OCI-LY1 (cell line): ENCODE results near the gene CLDN15.
"Not testable (repeated sequence)": the region's sequence is repeated elsewhere in the genome, so short reads cannot be mapped to it uniquely, and the experiment has no call there.

Experiments
- H2AFZ ChIP-seq: fragments of 200-600 bp; sonication (generic), shearing (Covaris generic); 2 replicates; pipeline ENCODE4 v1.6.0; 2014; ENCODE audit warnings: antibody characterized with exemption, mild to moderate bottlenecking, low read length
- H3F3A ChIP-seq: fragments of 200-600 bp; sonication (generic), shearing (Covaris generic); 2 replicates; pipeline ENCODE4 v1.6.0; 2014; ENCODE audit warnings: mild to moderate bottlenecking, antibody characterized with exemption, low read length, moderate library complexity; ENCODE audit not compliant: insufficient read depth
- H3K27ac ChIP-seq: fragments of 200-600 bp; sonication (generic); 2 replicates; pipeline ENCODE4 v1.5.1; 2014; ENCODE audit warnings: low read length, mixed run types, mild to moderate bottlenecking, low read depth; ENCODE audit not compliant: poor library complexity, severe bottlenecking
- H3K27me3 ChIP-seq: fragments of 200-600 bp; sonication (generic); 2 replicates; pipeline ENCODE4 v1.6.0; 2014; ENCODE audit warnings: antibody characterized with exemption, mild to moderate bottlenecking, low read length, moderate library complexity; ENCODE audit not compliant: insufficient read depth
- H3K36me3 ChIP-seq: fragments of 200-600 bp; sonication (generic); 2 replicates; pipeline ENCODE4 v1.6.1; 2014; ENCODE audit warnings: mild to moderate bottlenecking, antibody characterized with exemption, low read length, moderate library complexity, mixed read lengths; ENCODE audit not compliant: insufficient read depth
- H3K4me1 ChIP-seq: fragments of 200-600 bp; sonication (generic); 2 replicates; pipeline ENCODE4 v1.5.1; 2014; ENCODE audit warnings: mild to moderate bottlenecking, low read length, moderate library complexity; ENCODE audit not compliant: insufficient read depth, severe bottlenecking
- H3K4me2 ChIP-seq: fragments of 200-600 bp; sonication (generic), shearing (Covaris generic); 2 replicates; pipeline ENCODE4 v1.6.1; 2014; ENCODE audit warnings: low read length
- H3K4me3 ChIP-seq: fragments of 200-600 bp; sonication (generic); 2 replicates; pipeline ENCODE4 v1.5.1; 2014; ENCODE audit warnings: low read length, low read depth, mild to moderate bottlenecking, mixed read lengths; ENCODE audit not compliant: poor library complexity, severe bottlenecking
- H3K79me2 ChIP-seq: fragments of 200-600 bp; shearing (Covaris generic); 2 replicates; pipeline ENCODE4 v1.6.1; 2016; ENCODE audit warnings: mixed run types, low read length, mixed read lengths; ENCODE audit not compliant: insufficient read depth
- H3K9ac ChIP-seq: fragments of 200-600 bp; sonication (generic), shearing (Covaris generic); 2 replicates; pipeline ENCODE4 v1.6.1; 2014; ENCODE audit warnings: mild to moderate bottlenecking, low read length, mixed read lengths
- H3K9me2 ChIP-seq: fragments of 200-600 bp; sonication (generic), shearing (Covaris generic); 2 replicates; pipeline ENCODE4 v1.6.1; 2014; ENCODE audit warnings: low read depth, mild to moderate bottlenecking, low read length, mixed read lengths
- H3K9me3 ChIP-seq: fragments of 200-600 bp; shearing (Covaris generic); 2 replicates; pipeline ENCODE4 v1.6.1; 2014; ENCODE audit warnings: low read length, mixed read lengths
- H4K20me1 ChIP-seq: fragments of 200-600 bp; sonication (generic), shearing (Covaris generic); 2 replicates; pipeline ENCODE4 v1.6.0; 2016; ENCODE audit warnings: mild to moderate bottlenecking, low read length; ENCODE audit not compliant: insufficient read depth
- EZH2 ChIP-seq: fragments of 200-600 bp; sonication (generic), shearing (Covaris generic); IDR thresholded peaks from 2 replicates; pipeline ENCODE4 v1.8.0; 2017; ENCODE audit warnings: borderline replicate concordance, mixed run types, mild to moderate bottlenecking, antibody characterized with exemption, low read length, moderate library complexity, mixed read lengths
- TF ChIP-seq, protein P1 (sequence below): fragments of 200-600 bp; sonication (generic), shearing (Covaris generic); IDR thresholded peaks from 2 replicates; pipeline ENCODE4 v1.5.1; 2017; ENCODE audit warnings: mild to moderate bottlenecking, antibody characterized with exemption, low read length, moderate library complexity, mixed read lengths

CLDN15 gene

DNA sequence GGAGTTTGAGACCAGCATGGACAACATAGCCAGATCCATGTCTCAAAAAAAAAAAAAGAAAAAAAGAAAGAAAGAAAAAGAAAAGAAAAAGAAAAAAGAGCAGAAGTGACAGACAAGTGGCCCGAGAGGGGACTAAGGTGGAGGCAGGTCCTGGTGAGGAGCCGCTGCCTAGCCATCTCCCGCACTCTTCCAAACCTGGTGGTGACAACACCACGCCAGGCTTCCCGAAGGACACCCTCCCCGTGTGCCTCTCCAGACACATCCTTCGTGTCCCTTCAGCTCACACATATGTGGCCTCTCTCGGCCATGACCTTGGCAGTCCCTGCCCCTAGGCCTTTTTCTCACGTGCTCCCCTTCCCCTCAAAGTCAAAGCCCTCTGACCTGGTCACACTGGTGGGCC, 47.6 kb upstream of the CLDN15 start:
- no peaks in the 10 kb centered on the region for H3K9me2 ChIP-seq
- H4K20me1 ChIP-seq: no peaks in the 10 kb centered on the region
- no peak overlapping the region for H3K27ac ChIP-seq
- no peak overlapping the region for H2AFZ ChIP-seq
- H3F3A ChIP-seq: no peaks in the 10 kb centered on the region
- no peak overlapping the region for H3K4me2 ChIP-seq
- peaks cover 7% of the 10 kb centered on the region for H3K4me1 ChIP-seq
- no peaks in the 10 kb centered on the region for H3K36me3 ChIP-seq
- no peaks in the 10 kb centered on the region for H3K9me3 ChIP-seq
- peaks cover 9% of the 10 kb centered on the region; the same call in 1 of the 2 replicates for H3K27me3 ChIP-seq
- no peak overlapping the region for H3K9ac ChIP-seq
- no peaks in the 10 kb centered on the region for H3K79me2 ChIP-seq
- H3K4me3 ChIP-seq: no peak overlapping the region
- no peak for TF ChIP-seq EZH2
- TF ChIP-seq, protein P1, sequence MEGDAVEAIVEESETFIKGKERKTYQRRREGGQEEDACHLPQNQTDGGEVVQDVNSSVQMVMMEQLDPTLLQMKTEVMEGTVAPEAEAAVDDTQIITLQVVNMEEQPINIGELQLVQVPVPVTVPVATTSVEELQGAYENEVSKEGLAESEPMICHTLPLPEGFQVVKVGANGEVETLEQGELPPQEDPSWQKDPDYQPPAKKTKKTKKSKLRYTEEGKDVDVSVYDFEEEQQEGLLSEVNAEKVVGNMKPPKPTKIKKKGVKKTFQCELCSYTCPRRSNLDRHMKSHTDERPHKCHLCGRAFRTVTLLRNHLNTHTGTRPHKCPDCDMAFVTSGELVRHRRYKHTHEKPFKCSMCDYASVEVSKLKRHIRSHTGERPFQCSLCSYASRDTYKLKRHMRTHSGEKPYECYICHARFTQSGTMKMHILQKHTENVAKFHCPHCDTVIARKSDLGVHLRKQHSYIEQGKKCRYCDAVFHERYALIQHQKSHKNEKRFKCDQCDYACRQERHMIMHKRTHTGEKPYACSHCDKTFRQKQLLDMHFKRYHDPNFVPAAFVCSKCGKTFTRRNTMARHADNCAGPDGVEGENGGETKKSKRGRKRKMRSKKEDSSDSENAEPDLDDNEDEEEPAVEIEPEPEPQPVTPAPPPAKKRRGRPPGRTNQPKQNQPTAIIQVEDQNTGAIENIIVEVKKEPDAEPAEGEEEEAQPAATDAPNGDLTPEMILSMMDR: no peak

DNA sequence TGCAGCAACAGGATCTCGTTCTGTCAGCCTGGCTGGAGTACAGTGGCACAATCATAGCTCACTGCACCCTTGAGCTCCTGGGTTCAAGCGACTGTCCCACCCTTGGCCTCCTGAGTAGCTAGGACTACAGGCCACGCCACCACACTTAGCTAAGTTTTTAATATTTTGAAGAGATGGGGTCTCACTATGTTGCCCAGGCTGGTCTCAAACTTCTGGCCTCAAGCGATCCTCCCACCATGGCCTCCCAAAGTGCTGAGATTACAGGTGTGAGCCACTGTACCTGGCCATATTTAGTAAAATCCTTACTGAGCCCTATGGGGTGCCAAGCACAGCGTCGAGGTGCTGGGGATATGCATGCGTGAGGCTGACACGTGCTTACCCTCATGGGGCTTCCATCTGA, 43.3 kb upstream of the CLDN15 start:
- H3K79me2 ChIP-seq, H3K4me1 ChIP-seq, H3K27ac ChIP-seq, H3K36me3 ChIP-seq, H3K9me3 ChIP-seq, H3K4me2 ChIP-seq, H4K20me1 ChIP-seq, H3F3A ChIP-seq, H3K9me2 ChIP-seq, H3K9ac ChIP-seq, H2AFZ ChIP-seq, H3K4me3 ChIP-seq: not testable (repeated sequence)
- peaks cover 15% of the 10 kb centered on the region; the same call in 1 of the 2 replicates for H3K27me3 ChIP-seq

DNA sequence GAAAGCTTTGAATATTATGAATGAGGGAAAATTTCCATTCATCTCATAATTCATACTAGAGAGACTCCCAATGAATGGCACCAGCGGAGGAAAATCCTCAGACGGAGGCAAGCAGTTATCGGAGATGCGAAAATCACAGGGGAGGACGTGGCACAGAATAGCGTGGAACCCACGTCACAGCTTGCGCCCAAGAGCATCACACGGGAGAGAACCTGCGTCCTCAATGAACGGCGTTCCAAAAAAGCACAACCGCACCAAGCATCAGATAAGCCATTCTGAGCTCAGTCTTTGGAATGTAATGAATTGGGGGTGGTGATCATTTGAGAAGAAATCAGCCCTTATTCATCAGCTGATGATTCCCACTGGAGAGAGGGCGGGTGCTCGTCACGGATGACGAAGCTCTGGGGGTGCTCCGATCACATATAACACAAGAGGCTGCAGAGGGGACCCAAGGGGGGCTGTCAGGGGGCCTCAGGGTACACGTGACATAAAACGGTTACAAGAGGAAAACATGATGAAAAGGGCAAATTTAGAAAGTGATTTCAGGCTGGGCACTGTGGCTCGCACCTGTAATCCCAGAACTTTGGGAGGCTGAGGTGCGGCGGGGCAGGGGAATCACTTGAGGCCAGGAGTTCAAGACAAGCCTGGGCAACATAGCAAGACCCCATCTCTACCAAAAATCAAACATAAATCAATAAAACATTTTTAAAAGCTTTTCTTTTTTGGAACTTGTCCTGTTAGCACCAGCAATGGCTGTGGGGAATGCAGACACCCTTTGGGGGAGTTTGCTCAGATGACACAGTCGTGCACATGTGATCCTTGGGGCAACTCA, 41.1 kb upstream of the CLDN15 start:
- Histone ChIP-seq H3F3A (no peaks in the 10 kb centered on the region), H3K4me1 (peaks cover 4% of the 10 kb centered on the region), H3K9me2 (no peaks in the 10 kb centered on the region), H3K9me3 (no peaks in the 10 kb centered on the region), H3K79me2 (no peaks in the 10 kb centered on the region), H3K27me3 (peaks cover 15% of the 10 kb centered on the region; the same call in 1 of the 2 replicates), H3K27ac (no peak overlapping the region), H3K9ac (no peak overlapping the region), H4K20me1 (no peaks in the 10 kb centered on the region), H3K4me3 (no peak overlapping the region), H3K4me2 (no peak overlapping the region), H2AFZ (no peak overlapping the region), H3K36me3 (no peaks in the 10 kb centered on the region)
- TF ChIP-seq, protein P1: no peak

DNA sequence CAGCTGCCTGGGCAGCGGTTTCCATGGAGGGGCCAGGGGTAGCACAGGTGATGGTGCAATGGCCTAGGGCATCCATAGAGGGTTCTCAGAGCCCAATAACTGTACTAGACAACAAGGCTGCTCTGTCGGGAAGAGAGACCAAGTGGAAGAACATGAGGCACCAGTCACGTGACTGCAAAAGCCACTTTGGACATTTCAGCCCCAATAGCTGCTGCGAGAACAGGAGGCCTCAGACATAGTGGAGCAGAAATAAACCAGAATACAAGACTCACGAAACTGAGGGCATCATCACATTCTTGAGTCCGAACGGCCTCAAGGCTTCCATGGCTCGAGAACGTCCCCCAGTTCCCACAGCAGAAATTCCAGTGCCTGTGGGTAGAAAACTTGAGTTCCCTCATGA, 39.6 kb upstream of the CLDN15 start:
- H3K4me2 ChIP-seq: no peak overlapping the region
- TF ChIP-seq EZH2: no peak
- TF ChIP-seq, protein P1: no peak
- no peaks in the 10 kb centered on the region for H4K20me1 ChIP-seq
- no peaks in the 10 kb centered on the region for H3K9me2 ChIP-seq
- no peaks in the 10 kb centered on the region for H3K36me3 ChIP-seq
- H3K9me3 ChIP-seq: no peaks in the 10 kb centered on the region
- H3K9ac ChIP-seq: no peak overlapping the region
- peaks cover 20% of the 10 kb centered on the region; the same call in 1 of the 2 replicates for H3K27me3 ChIP-seq
- H2AFZ ChIP-seq: no peak overlapping the region
- no peaks in the 10 kb centered on the region for H3K4me1 ChIP-seq
- H3F3A ChIP-seq: no peaks in the 10 kb centered on the region
- H3K79me2 ChIP-seq: no peaks in the 10 kb centered on the region
- no peak overlapping the region for H3K4me3 ChIP-seq
- H3K27ac ChIP-seq: no peak overlapping the region
